Effector memory CD8-positive, alpha-beta T cell (primary cell): ENCODE data around the gene HSF5.

Experiments used
- ATAC-seq: fragments of 150-1000 bp; cut with Tn5 transposase; replicated peaks from 2 replicates; pipeline ENCODE4 v1.10.0; 2021; ENCODE audit warnings: mild to moderate bottlenecking, moderate library complexity
- DNase-seq, 3 experiments: peaks; one replicate each; pipeline ENCODE4 v3.0.0; 2021
- H3K27ac Mint-ChIP-seq, 2 donors: one replicate each; pipeline ENCODE4 v1.8.0; 2022; ENCODE audit warnings: mild to moderate bottlenecking in 2 of 2, mixed read lengths in 2 of 2, moderate library complexity in 2 of 2
- H3K27me3 Mint-ChIP-seq, 2 donors: one replicate each; pipeline ENCODE4 v1.8.0; 2022; ENCODE audit warnings: mixed read lengths in 2 of 2
- H3K36me3 Mint-ChIP-seq: one replicate; pipeline ENCODE4 v1.8.0; 2022; ENCODE audit warnings: mild to moderate bottlenecking, moderate library complexity, mixed read lengths; ENCODE audit not compliant: insufficient read depth
- H3K4me1 Mint-ChIP-seq, 2 donors: one replicate each; pipeline ENCODE4 v1.8.0; 2022; ENCODE audit warnings: low read depth in 2 of 2, mixed read lengths in 2 of 2
- H3K4me3 Mint-ChIP-seq, 2 donors: one replicate each; pipeline ENCODE4 v1.8.0; 2022; ENCODE audit warnings: mild to moderate bottlenecking in 2 of 2, mixed read lengths in 2 of 2, moderate library complexity in 2 of 2
- H3K9me3 Mint-ChIP-seq, 2 donors: one replicate each; pipeline ENCODE4 v1.8.0; 2022; ENCODE audit warnings: mixed read lengths in 2 of 2
- total RNA-seq, 9 experiments: gene quantifications; one replicate each; lab custom pipeline; 2026; lab: John Stamatoyannopoulos, UW

Gene HSF5, protein sequence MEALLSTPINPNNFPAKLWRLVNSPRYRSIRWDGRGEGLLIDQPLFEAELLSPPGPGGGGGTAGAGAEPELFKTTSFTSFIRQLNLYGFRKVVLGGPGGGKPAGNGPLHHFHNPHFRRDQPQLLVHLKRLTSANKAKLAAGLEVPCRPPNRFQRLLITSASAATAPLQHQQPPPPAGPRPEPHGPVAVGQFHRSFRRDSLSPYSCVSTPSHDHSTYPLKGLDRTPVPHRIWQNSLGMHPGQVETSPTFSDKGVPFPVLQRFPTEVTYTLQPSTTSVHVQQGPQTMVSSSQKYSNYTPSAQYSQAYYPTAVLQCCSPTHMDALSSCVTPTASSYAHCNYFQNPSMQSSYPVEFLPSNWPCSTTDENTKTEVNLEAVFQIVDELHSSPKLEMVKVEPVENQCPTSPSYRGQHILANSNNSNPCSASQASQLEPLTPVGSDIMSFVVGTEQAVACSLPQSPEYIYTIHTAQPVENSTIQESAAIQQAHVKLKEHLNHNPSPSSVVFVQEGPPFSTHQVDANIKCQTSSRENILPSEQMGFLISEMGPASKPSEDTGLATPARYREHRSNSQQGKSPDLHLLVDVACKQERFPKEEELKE
- 2.0 to 10.7 (median 5.0) reads per million in 9 experiments for total RNA-seq

DNA sequence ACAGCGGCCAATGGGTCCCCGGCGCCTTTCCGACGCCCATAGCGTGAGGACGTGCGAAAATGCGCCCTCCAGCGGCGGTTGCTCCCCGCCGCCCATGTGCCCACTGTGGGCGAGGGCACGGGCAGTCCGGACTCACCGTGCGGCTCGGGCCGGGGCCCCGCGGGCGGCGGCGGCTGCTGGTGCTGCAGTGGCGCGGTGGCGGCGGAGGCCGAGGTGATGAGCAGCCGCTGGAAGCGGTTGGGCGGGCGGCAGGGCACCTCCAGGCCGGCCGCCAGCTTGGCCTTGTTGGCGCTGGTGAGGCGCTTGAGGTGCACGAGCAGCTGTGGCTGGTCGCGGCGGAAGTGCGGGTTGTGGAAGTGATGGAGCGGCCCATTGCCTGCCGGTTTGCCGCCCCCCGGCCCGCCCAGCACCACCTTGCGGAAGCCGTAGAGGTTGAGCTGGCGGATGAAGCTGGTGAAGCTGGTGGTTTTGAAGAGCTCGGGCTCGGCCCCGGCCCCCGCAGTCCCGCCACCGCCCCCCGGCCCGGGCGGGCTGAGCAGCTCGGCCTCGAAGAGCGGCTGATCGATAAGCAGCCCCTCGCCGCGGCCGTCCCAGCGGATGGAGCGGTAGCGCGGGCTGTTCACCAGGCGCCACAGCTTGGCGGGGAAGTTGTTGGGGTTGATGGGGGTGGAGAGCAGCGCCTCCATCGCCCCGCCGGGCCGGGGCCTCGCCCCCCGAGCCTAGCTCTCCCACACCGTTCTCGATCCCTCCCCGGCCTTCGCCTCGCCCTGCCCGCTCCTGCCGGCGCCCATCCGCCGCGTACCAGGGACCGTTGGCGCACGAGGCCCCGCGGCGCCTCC, at the start of gene HSF5:
Gene HSF5, minus strand, starts transcription at position 820 of the 839 bp plus-strand sequence. Its CDS starts 134 bp downstream, at position 686.
- H3K27ac Mint-ChIP-seq = peak within 1 kb of the TSS in 1 of 2 donors; percentile 77
- peak; percentile 94 for ATAC-seq

DNA sequence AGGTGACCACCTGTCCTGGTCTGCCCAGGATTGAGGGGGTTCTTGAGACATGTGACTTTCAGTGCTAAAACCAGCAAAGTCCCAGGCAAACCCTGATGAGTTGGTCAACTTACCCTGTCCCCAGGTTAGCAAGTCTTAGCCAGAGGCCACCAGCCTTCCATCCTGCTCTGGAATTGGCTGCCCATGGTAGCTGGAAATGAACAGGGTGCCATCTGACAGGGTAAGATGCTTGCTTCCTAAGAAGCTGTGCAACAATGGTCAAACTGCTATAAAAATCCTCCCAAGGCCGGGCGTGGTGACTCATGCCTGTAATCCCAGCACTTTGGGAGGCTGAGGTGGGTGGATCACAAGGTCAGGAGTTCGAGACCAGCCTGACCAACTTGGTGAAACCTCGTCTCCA, 49.1 kb upstream of the HSF5 start:
- H3K4me3 Mint-ChIP-seq = no peak overlapping the region
- no peaks in the 10 kb centered on the region for H3K9me3 Mint-ChIP-seq
- ATAC-seq = no peak
- peaks cover 0 to 6% of the 10 kb centered on the region in 2 donors for H3K4me1 Mint-ChIP-seq
- peaks cover 14 to 57% of the 10 kb centered on the region in 2 donors for H3K27me3 Mint-ChIP-seq
- H3K27ac Mint-ChIP-seq = no peak overlapping the region
- no peak for DNase-seq
- H3K36me3 Mint-ChIP-seq = no peaks in the 10 kb centered on the region

More for the DNA sequence above, at the start of gene HSF5:
- no peaks in the 10 kb centered on the region for H3K9me3 Mint-ChIP-seq
- DNase-seq = peak; percentile 70 to 77 (median 76)
- peaks cover 17% of the 10 kb centered on the region for H3K36me3 Mint-ChIP-seq
- H3K4me1 Mint-ChIP-seq = peaks cover 2 to 7% of the 10 kb centered on the region in 2 donors
- H3K4me3 Mint-ChIP-seq = peak within 1 kb of the TSS; percentile 50 to 53
- H3K27me3 Mint-ChIP-seq = no peaks in the 10 kb centered on the region

DNA sequence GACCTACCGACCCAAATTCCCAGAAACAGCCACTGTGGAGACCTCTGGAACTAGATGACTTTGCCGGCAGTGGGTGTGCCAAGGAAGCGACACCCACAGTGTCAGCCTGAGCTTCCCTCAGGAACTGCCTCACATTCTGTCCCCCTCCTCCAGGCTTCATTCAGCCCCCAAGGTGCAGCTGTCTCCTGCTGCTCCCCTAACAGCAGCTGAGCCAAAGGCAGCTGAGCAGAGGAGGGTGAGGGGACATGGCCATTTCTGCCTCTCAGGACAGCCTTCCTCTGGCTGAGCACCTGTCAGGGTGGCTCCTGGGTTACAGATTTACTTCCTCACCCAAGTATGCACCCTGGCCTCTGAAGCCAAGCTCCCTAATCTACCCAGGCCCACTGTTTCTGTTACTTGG, 48.3 kb upstream of the HSF5 start:
- ATAC-seq (no peak), DNase-seq (no peak)
- H3K9me3 Mint-ChIP-seq = no peaks in the 10 kb centered on the region
- no peak overlapping the region for H3K27ac Mint-ChIP-seq
- H3K4me3 Mint-ChIP-seq = no peak overlapping the region
- no peaks in the 10 kb centered on the region for H3K36me3 Mint-ChIP-seq
- peaks cover 0 to 8% of the 10 kb centered on the region in 2 donors for H3K4me1 Mint-ChIP-seq
- peaks cover 14 to 59% of the 10 kb centered on the region in 2 donors for H3K27me3 Mint-ChIP-seq

DNA sequence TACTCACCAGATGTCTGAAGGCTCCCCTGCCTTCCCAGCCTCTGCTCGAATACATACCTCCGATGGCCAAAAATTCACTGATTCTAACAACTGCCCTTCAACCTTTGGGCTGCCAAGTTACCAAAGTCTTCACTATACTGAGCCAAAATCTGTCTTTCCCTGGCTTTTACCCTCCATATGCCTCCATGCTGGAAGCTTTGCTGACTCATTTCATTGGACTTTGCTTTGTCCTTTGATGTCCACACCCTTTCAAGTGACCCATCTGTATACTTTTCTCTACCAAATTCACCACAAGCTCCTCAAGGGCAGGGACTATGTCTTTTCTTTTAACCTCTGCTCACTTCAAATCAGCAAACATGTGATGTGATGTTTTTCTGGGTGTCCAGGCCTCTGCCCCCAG, 47.2 kb upstream of the HSF5 start:
- Mint-ChIP-seq H3K27ac (no peak overlapping the region), H3K9me3 (no peaks in the 10 kb centered on the region), H3K4me1 (peaks cover 0 to 8% of the 10 kb centered on the region in 2 donors), H3K27me3 (peaks cover 14 to 59% of the 10 kb centered on the region in 2 donors), H3K36me3 (no peaks in the 10 kb centered on the region), H3K4me3 (no peak overlapping the region)
- DNase-seq = no peak
- ATAC-seq = no peak

DNA sequence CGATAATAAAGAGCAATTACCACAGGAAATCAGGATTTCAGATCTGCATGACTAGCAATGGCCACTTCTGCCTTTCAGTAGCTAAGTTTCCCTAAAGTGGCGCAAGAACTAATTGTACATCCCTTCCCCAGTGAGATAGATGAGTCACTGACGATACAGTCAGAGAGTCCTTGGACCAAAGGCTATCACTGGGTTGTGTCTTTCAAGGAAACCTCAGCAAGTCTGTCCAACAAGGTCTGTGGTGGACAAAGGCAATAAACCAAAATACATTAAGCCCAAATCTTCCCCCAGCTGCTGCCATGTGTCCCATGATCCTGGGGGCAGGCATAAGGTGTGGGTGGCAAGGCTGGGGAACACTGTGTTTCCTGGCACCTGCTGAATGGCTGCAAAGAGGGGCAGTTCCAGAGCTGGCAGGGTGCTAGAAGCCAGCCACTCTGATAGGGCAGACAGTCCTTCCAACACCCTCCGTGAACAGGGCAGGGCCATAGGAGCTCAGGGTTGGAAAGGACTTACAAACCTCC, 46.8 kb upstream of the HSF5 start:
- no peak for DNase-seq
- H3K4me1 Mint-ChIP-seq = peaks cover 0 to 8% of the 10 kb centered on the region in 2 donors
- H3K27ac Mint-ChIP-seq = no peak overlapping the region
- no peaks in the 10 kb centered on the region for H3K9me3 Mint-ChIP-seq
- no peak for ATAC-seq
- peaks cover 14 to 59% of the 10 kb centered on the region in 2 donors for H3K27me3 Mint-ChIP-seq
- H3K4me3 Mint-ChIP-seq = no peak overlapping the region
- H3K36me3 Mint-ChIP-seq = no peaks in the 10 kb centered on the region

DNA sequence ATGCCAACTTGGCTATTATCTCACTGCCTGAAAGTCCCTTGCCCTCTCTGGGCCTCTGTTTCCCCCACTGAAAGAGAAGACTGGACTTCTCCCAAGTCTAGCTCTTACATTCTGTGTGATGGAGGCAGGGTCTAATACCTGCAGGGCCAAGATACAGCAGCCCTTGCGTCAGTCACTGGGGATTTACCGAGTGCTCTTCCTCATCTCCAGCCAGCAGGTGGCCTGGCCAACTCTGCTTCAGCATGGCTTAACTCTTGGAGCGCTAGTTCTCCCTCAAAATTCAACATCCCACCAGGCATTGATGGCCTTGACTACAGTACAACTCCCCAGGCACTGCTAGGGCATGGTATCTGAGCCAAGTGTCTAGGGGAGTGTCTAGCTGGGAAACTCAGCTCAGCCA, 46.1 kb upstream of the HSF5 start:
- H3K36me3 Mint-ChIP-seq = no peaks in the 10 kb centered on the region
- no peak overlapping the region for H3K4me3 Mint-ChIP-seq
- H3K9me3 Mint-ChIP-seq = no peaks in the 10 kb centered on the region
- DNase-seq (no peak), ATAC-seq (no peak)
- no peak overlapping the region for H3K27ac Mint-ChIP-seq
- H3K27me3 Mint-ChIP-seq = peaks cover 14 to 59% of the 10 kb centered on the region in 2 donors
- peaks cover 0 to 10% of the 10 kb centered on the region in 2 donors for H3K4me1 Mint-ChIP-seq

DNA sequence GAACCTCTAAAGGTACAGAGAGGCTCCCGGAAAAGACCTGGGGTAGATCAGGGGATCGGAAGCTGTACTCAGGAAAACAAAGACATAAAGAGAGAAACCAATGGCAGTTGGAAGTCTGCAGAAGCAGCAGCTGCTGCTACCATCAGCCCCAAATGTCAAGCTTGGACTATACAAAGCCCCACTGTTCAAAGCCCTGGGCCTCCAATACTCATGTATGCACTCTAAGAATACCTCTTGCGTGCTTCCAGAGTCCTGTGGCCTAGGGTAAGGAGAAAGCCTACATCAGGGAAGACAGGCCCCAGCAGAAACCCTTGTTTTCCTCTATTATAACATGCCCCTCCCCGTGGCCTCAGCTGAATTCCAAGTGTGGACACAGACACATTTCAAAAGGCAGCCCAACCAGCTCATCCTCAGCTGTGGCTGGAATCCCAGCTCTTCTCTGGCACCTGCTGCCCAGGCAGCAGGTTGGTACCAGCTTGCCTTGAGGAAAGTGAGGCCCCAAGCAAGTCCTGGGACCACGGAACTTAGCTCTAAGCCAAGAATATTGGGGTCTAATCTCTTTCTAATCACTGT, 45.5 kb upstream of the HSF5 start:
- Mint-ChIP-seq H3K4me1 (peaks cover 0 to 10% of the 10 kb centered on the region in 2 donors), H3K27ac (no peak overlapping the region), H3K4me3 (peak overlapping the region in 1 of 2 donors; percentile 3), H3K27me3 (peaks cover 14 to 57% of the 10 kb centered on the region in 2 donors), H3K36me3 (no peaks in the 10 kb centered on the region), H3K9me3 (no peaks in the 10 kb centered on the region)
- DNase-seq = no peak
- no peak for ATAC-seq

DNA sequence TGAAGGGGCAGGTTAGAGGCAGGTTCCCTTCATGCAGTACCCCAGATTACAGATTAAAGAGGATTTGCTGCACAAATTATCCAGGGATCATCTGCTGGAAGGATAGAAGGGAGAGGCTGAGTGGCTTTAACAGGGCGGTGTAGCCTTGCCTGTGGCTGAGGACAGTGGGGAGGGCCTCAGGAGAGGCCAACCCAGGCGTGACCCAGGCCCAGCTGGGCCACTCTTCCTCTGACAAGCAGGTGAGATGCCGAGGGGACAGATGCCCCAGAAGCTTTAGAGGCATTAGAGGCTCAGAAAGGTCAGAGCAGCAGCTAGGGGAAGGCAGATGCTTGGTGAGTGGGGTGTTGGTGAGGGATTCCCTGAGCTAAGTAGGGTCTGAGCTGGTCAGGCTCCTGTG, 44.3 kb upstream of the HSF5 start:
- DNase-seq = no peak
- Mint-ChIP-seq H3K4me3 (peak overlapping the region; percentile 47 to 62), H3K27me3 (peaks cover 14 to 56% of the 10 kb centered on the region in 2 donors), H3K36me3 (no peaks in the 10 kb centered on the region), H3K9me3 (no peaks in the 10 kb centered on the region), H3K4me1 (peaks cover 0 to 10% of the 10 kb centered on the region in 2 donors), H3K27ac (no peak overlapping the region)
- no peak for ATAC-seq

DNA sequence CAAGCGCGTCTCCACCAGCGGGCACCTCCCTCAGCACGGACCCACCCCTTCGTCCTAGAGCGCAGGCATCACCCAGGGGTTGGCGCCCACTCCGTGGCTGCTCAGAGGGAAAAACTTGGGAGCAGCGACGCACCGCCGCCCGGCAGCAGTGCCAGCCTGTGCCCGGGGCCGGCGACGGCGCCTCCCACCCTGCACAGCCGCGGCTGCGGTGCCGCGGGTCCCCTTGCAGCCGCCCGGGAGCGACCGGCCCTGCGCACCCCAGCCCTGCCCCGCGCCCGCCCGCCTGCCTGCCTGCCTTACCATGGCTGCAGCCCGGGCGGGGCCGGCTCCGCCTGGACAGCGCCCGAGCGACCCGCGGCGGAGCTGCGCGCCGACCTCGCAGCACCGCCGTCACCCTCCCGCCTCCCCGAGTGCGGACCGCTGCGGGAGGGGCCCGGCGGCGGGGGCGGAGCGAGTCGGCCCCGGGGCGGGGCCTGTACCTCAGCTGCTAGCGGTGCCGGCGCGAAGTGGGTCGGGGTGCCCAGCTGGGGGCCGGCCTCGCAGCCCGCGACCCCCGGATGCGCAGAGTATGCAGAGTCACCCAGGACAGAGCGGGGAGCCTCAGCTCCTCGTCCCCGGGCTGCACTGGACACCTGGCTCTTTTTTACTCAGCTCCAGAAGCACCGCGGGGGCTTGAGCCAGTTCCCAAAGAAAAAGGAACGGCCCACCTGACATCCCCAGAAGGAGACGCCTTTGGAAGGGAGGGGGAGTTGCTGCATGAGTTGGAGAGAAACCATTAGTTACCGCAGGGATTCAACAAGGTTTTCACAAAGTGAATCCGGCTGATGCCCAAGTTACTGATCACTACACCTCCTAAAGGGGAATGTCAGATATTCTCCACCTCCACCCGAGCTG, 43.7 kb upstream of the HSF5 start:
- no peak overlapping the region for H3K27ac Mint-ChIP-seq
- H3K36me3 Mint-ChIP-seq = no peaks in the 10 kb centered on the region
- peak overlapping the region; percentile 63 to 64 for H3K4me3 Mint-ChIP-seq
- ATAC-seq = peak; percentile 93
- peak; percentile 49 to 64 (median 63) for DNase-seq
- H3K27me3 Mint-ChIP-seq = peaks cover 14 to 54% of the 10 kb centered on the region in 2 donors
- H3K4me1 Mint-ChIP-seq = peaks cover 0 to 11% of the 10 kb centered on the region in 2 donors
- no peaks in the 10 kb centered on the region for H3K9me3 Mint-ChIP-seq

DNA sequence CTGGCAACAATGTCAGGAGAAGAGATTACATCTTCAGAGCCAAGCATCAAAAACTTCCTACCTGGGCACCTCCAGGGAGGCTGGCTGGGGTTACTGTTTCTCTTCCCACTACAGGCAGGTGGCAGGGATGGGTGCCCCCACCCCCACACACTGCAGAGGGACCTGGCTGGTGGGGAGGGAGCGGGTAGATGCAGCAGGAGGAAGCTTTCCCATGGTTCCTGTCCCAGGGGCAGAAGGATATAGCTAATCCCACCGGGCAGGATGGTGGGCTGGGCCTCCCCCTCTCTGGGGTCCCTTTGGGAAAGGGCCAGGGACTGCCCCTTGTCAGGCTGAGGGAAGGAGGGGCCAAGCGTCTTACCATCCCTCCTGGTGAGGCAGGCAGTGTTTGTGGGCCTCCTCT, 42.9 kb upstream of the HSF5 start:
- Mint-ChIP-seq H3K36me3 (no peaks in the 10 kb centered on the region), H3K27me3 (peaks cover 9 to 46% of the 10 kb centered on the region in 2 donors), H3K4me3 (peak overlapping the region; percentile 63 to 64), H3K27ac (no peak overlapping the region), H3K4me1 (peaks cover 0 to 11% of the 10 kb centered on the region in 2 donors), H3K9me3 (no peaks in the 10 kb centered on the region)
- DNase-seq (no peak), ATAC-seq (no peak)

DNA sequence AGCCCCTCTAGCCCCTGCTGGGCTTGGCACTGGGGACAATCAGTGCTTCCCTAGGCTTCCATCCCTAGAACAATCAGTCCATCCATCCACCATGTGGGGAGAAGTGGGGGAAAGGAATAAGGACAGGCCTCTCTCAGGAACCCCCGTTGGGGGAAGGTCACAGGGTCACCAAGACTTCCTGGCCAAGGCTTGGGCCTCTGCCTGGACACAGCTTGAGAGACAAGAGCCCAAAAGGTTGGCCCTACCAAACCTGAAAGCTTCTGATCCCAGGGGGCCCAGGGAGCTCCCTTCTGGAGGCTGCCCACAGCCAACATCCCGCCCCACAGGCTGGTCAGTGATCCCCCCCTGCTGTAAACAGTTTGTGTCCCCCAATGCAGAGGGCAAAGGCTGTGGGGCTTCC, 42.4 kb upstream of the HSF5 start:
- DNase-seq = no peak
- Mint-ChIP-seq H3K4me3 (peak overlapping the region; percentile 63 to 64), H3K27ac (no peak overlapping the region), H3K27me3 (peaks cover 9 to 42% of the 10 kb centered on the region in 2 donors), H3K4me1 (peaks cover 0 to 11% of the 10 kb centered on the region in 2 donors), H3K36me3 (no peaks in the 10 kb centered on the region), H3K9me3 (no peaks in the 10 kb centered on the region)
- ATAC-seq = no peak

DNA sequence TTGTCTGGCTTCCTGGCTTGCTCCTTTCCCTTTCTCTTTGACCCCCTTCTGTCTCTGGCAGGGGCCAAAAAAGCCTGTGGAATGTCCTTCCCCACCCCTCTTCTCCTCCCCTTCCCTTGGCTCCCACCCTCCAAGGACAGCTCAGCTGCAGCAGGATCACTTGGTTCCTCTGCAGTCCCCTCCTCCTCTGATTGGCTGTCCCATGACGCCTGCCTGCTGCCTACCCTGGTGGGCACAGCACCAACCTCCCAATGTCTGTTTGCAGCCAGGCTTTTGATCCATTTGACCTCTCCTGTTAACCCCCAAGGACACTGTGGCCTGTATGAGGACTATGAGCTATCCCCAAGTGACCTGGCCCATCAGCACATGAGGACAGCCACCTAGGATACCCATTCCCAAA, 41.1 kb upstream of the HSF5 start:
- H3K27me3 Mint-ChIP-seq = peaks cover 9 to 28% of the 10 kb centered on the region in 2 donors
- H3K27ac Mint-ChIP-seq = no peak overlapping the region
- H3K9me3 Mint-ChIP-seq = no peaks in the 10 kb centered on the region
- ATAC-seq = no peak
- no peaks in the 10 kb centered on the region for H3K36me3 Mint-ChIP-seq
- H3K4me1 Mint-ChIP-seq = peaks cover 0 to 11% of the 10 kb centered on the region in 2 donors
- no peak overlapping the region for H3K4me3 Mint-ChIP-seq
- no peak for DNase-seq
